Transverse colon (tissue), 4 donors: Measurements from ENCODE around the gene SELENOI. TPM values are rescaled to one million over a fixed set of nuclear protein-coding genes. Genes with fewer than 3 reads are reported as not detected.

Experiments used
- DNase-seq: peaks from one replicate; pipeline ENCODE4 v3.0.0-alpha.2; 2019
- H3K27ac ChIP-seq, 4 donors: fragments of 200-600 bp; sonication (generic); 2 replicates each; pipeline ENCODE4 v1.5.1; 2016 to 2018; ENCODE audit warnings: inconsistent platforms in 4 of 4
- H3K27me3 ChIP-seq: fragments of 200-600 bp; sonication (generic); 2 replicates; pipeline ENCODE4 v1.5.1; 2017; ENCODE audit warnings: inconsistent platforms
- H3K36me3 ChIP-seq, 4 donors: fragments of 200-600 bp; sonication (generic); 2 replicates each; pipeline ENCODE4 v1.5.1; 2017 to 2019; ENCODE audit warnings: inconsistent platforms in 4 of 4
- H3K4me1 ChIP-seq, 4 donors: fragments of 200-600 bp; sonication (generic); 2 replicates each; pipeline ENCODE4 v1.5.1; 2017 to 2020; ENCODE audit warnings: inconsistent platforms in 4 of 4
- H3K4me3 ChIP-seq, 4 donors: fragments of 200-600 bp; sonication (generic); 1 replicate in 1 of 4; 2 replicates in 3 of 4; pipeline versions ENCODE4 v1.5.1 to v1.6.1; 2017 to 2019; ENCODE audit warnings: inconsistent platforms in 4 of 4
- H3K9me3 ChIP-seq, 2 donors: fragments of 200-600 bp; sonication (generic); 2 replicates each; pipeline ENCODE4 v1.5.1; 2017 to 2019; ENCODE audit warnings: inconsistent platforms in 2 of 2
- EP300 ChIP-seq: sonication (generic); formaldehyde crosslinking; IDR thresholded peaks from one replicate; pipeline ENCODE4 v1.6.1; 2017; ENCODE audit warnings: antibody characterized with exemption, low read depth
- POLR2A ChIP-seq: fragments of 450-650 bp; IDR thresholded peaks from one replicate; pipeline ENCODE4 v1.6.1; 2016; ENCODE audit warnings: antibody characterized with exemption, mild to moderate bottlenecking, moderate library complexity
- POLR2AphosphoS5 ChIP-seq, 3 donors: sonication (generic); formaldehyde crosslinking; IDR thresholded peaks; one replicate each; pipeline ENCODE4 v1.6.1; 2016; ENCODE audit warnings: antibody characterized with exemption in 3 of 3
- WGBS, 2 donors: methylation state at CpG; one replicate each; pipeline ENCODE4 v1.1.5; 2018; ENCODE audit warnings: low coverage in 1 of 2; 5-methylcytosine and 5-hydroxymethylcytosine counted together
- in situ Hi-C, 4 donors: fragments of 200-750 bp; cut with MboI; loops; one replicate each; pipeline versions ENCODE4 v1.15.0 to v1.15.1; 2017; ENCODE audit warnings: low sequenced_read_pairs in 3 of 4, low pct_ligation_motif_present in 1 of 4, low pct_unique_long_range_greater_than_20kb in 1 of 4
- intact Hi-C: fragments of 100-400 bp; cut with DNase I; formaldehyde crosslinking; loops from one replicate; pipeline ENCODE4 v1.15.1; 2023; ENCODE audit warnings: low total_unique reads
- total RNA-seq, 4 donors: library from RNA; depleted of rRNA; stranded (reverse); fragments of >200 nt; gene quantifications; one replicate each; pipeline ENCODE4 v1.1.0, GENCODE V29; 2016
- TF ChIP-seq, protein P1 (sequence below), 5 experiments: fragments of 200-600 bp in 3 of 5; fragments of 450-650 bp in 2 of 5; sonication (generic) in 3 of 5; IDR thresholded peaks; 1 replicate in 2 of 5; 2 replicates in 3 of 5; pipeline ENCODE4 v1.5.1; 2016 to 2017; ENCODE audit warnings: antibody characterized with exemption in 5 of 5, inconsistent platforms in 3 of 5, mild to moderate bottlenecking in 2 of 5, moderate library complexity in 1 of 5

SELENOI gene
- total RNA-seq: 10 to 100 TPM; 12.1 to 37.4 (median 26.9) TPM

- H3K27me3 ChIP-seq: no peaks in the 10 kb centered on the region
- intact Hi-C loops (no loop called here), in situ Hi-C loops (loop anchor here in 2 of 4 donors (25.0 kb wide), 2 partner anchors 108 to 383 kb away; partner anchors contain the start of genes HADHA (in 1 of the 2) and HADHB (in 1 of the 2))
- peak within 1 kb of the TSS; percentile 83 to 91 (median 90) for H3K4me3 ChIP-seq
- 0% methylated on average over 7 to 48 of the region's 80 CpGs for WGBS, 2 donors
- peak; percentile 99 for DNase-seq
- peak; percentile 94 for TF ChIP-seq POLR2AphosphoS5 (IDR thresholded peaks at IDR 0.05)
- TF ChIP-seq EP300: no peak
- peak; percentile 95 for TF ChIP-seq POLR2A
- no peaks in the 10 kb centered on the region for H3K36me3 ChIP-seq
- peak within 1 kb of the TSS; percentile 94 to 98 (median 98) for H3K27ac ChIP-seq
- H3K9me3 ChIP-seq: no peaks in the 10 kb centered on the region
- peaks cover 21 to 33% (median 23%) of the 10 kb centered on the region in 4 donors for H3K4me1 ChIP-seq
Measured at GRCh38 chr2:26345545-26346453, at the start of gene SELENOI. Gene SELENOI, plus strand, starts transcription at chr2:26346143. Its CDS starts 90 bp downstream, at chr2:26346233.

- H3K27ac ChIP-seq: no peak overlapping the region
- H3K9me3 ChIP-seq: no peaks in the 10 kb centered on the region
- DNase-seq: no peak
- TF ChIP-seq, protein P1, sequence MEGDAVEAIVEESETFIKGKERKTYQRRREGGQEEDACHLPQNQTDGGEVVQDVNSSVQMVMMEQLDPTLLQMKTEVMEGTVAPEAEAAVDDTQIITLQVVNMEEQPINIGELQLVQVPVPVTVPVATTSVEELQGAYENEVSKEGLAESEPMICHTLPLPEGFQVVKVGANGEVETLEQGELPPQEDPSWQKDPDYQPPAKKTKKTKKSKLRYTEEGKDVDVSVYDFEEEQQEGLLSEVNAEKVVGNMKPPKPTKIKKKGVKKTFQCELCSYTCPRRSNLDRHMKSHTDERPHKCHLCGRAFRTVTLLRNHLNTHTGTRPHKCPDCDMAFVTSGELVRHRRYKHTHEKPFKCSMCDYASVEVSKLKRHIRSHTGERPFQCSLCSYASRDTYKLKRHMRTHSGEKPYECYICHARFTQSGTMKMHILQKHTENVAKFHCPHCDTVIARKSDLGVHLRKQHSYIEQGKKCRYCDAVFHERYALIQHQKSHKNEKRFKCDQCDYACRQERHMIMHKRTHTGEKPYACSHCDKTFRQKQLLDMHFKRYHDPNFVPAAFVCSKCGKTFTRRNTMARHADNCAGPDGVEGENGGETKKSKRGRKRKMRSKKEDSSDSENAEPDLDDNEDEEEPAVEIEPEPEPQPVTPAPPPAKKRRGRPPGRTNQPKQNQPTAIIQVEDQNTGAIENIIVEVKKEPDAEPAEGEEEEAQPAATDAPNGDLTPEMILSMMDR (IDR thresholded peaks at IDR 0.05): no peak
- no peak for TF ChIP-seq EP300
- TF ChIP-seq POLR2A: no peak
- no peak for TF ChIP-seq POLR2AphosphoS5 (IDR thresholded peaks at IDR 0.05)
- intact Hi-C loops: no loop called here
- no peaks in the 10 kb centered on the region for H3K27me3 ChIP-seq
- H3K4me3 ChIP-seq: no peak overlapping the region
- peaks cover 3 to 12% (median 10%) of the 10 kb centered on the region in 4 donors for H3K4me1 ChIP-seq
- no peaks in the 10 kb centered on the region for H3K36me3 ChIP-seq
- in situ Hi-C loops: no loop called here
- WGBS, 2 donors: 90 to 92% methylated on average over 1 to 3 of the region's 3 CpGs
Measured at GRCh38 chr2:26297061-26297460, 48.9 kb upstream of the SELENOI start.

GRCh38 chr2:26298286-26298637 lies 47.7 kb upstream of the SELENOI start:
- H3K4me3 ChIP-seq: peak overlapping the region in 3 of 4 donors; percentile 35 to 64 (median 37)
- no peaks in the 10 kb centered on the region for H3K9me3 ChIP-seq
- in situ Hi-C loops (no loop called here), intact Hi-C loops (loop anchor here (2.0 kb wide), 1 partner anchor 53 kb away; the partner anchor contains the start of genes HADHA and HADHB)
- no peak for TF ChIP-seq EP300
- no peak for TF ChIP-seq POLR2AphosphoS5 (IDR thresholded peaks at IDR 0.05)
- TF ChIP-seq, protein P1 (IDR thresholded peaks at IDR 0.05): no peak
- no peak for TF ChIP-seq POLR2A
- no peak for DNase-seq
- H3K36me3 ChIP-seq: no peaks in the 10 kb centered on the region
- peaks cover 3 to 12% (median 10%) of the 10 kb centered on the region in 4 donors for H3K4me1 ChIP-seq
- no peaks in the 10 kb centered on the region for H3K27me3 ChIP-seq
- peak overlapping the region; percentile 79 to 87 (median 86) for H3K27ac ChIP-seq
- 63 to 69% methylated on average over 6 to 17 of the region's 17 CpGs for WGBS, 2 donors

DNA sequence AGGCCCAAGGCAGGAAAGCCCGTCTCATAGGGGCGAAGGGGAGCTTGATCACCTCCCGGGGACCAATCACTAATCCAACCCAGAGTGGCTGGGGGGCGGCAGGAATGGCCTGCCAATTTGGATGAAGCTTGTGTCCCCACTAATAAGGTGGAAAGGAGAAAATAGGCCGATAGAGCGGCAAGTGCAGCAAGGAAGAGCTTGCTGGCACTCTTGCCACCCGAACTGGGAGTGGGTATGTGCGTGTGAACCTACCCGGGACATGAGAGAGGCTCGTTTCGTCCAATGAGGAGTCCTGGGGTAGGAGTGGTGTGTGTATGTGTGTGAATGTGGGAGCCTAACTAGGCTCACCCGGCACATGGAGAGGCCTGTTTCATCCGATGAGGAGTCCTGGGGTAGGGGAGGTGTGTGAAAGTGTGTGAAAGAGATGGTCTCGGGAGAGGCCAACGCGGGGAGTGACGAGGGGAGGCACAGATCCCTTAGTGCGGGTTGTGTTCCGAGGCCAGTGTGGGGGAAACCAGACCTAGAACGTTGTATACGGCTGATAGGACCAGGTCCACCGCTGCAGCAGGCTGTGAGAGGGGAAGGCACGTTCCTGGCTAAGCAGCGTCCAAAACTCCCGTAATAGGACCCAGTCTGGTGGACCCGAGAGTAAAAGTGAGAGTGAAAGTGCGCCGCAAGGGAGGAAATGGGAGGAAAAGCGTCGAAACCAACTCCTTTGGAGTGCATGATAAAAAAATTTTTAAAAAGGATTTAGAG lies 47.1 kb upstream of the SELENOI start:
- in situ Hi-C loops: no loop called here

More for the DNA sequence above, 47.1 kb upstream of the SELENOI start:
- 36 to 43% methylated on average over 16 to 30 of the region's 30 CpGs for WGBS, 2 donors
- Histone ChIP-seq H3K4me3 (peak overlapping the region; percentile 28 to 64 (median 36)), H3K27ac (peak overlapping the region; percentile 79 to 87 (median 86)), H3K36me3 (no peaks in the 10 kb centered on the region), H3K27me3 (no peaks in the 10 kb centered on the region), H3K4me1 (peaks cover 3 to 12% (median 10%) of the 10 kb centered on the region in 4 donors), H3K9me3 (no peaks in the 10 kb centered on the region)
- intact Hi-C loops: loop anchor here (2.0 kb wide), 1 partner anchor 54 kb away; the partner anchor contains the start of genes HADHA and HADHB
- TF ChIP-seq POLR2AphosphoS5 (IDR thresholded peaks at IDR 0.05) (no peak), POLR2A (no peak), EP300 (no peak)
- TF ChIP-seq, protein P1 (IDR thresholded peaks at IDR 0.05): no peak
- peak; percentile 23 for DNase-seq
